PFSK-1 (cell line): ENCODE results near the gene KCNH4.

Experiments used
- FOXP2 ChIP-seq: optimal IDR thresholded peaks from 2 replicates; pipeline ENCODE3; 2011; ENCODE audit warnings: borderline replicate concordance, control low read depth, inconsistent platforms; ENCODE audit not compliant: insufficient read depth; ENCODE audit errors: extremely low read length, extremely low read depth
- POLR2AphosphoS5 ChIP-seq: IDR thresholded peaks from 2 replicates; pipeline ENCODE4 v1.6.1; 2012; ENCODE audit warnings: low read depth, mild to moderate bottlenecking, control low read depth, low read length, moderate library complexity
- SIN3A ChIP-seq: IDR thresholded peaks from 2 replicates; pipeline ENCODE4 v1.6.1; 2012; ENCODE audit warnings: mild to moderate bottlenecking, low read length, moderate library complexity, borderline replicate concordance; ENCODE audit not compliant: insufficient read depth
- TAF1 ChIP-seq: IDR thresholded peaks from 2 replicates; pipeline ENCODE4 v1.6.1; 2012; ENCODE audit warnings: low read length, control low read depth, borderline replicate concordance; ENCODE audit not compliant: insufficient read depth
- TF ChIP-seq, protein P1 (sequence below), 2 experiments: IDR thresholded peaks; 2 replicates each; pipeline versions ENCODE4 v1.6.1 to v1.8.0; 2011 to 2012; ENCODE audit warnings: low read depth in 2 of 2, low read length in 2 of 2, control low read depth in 1 of 2, inconsistent platforms in 1 of 2, mild to moderate bottlenecking in 1 of 2, moderate library complexity in 1 of 2; ENCODE audit not compliant: insufficient read depth in 1 of 2

KCNH4 gene

DNA sequence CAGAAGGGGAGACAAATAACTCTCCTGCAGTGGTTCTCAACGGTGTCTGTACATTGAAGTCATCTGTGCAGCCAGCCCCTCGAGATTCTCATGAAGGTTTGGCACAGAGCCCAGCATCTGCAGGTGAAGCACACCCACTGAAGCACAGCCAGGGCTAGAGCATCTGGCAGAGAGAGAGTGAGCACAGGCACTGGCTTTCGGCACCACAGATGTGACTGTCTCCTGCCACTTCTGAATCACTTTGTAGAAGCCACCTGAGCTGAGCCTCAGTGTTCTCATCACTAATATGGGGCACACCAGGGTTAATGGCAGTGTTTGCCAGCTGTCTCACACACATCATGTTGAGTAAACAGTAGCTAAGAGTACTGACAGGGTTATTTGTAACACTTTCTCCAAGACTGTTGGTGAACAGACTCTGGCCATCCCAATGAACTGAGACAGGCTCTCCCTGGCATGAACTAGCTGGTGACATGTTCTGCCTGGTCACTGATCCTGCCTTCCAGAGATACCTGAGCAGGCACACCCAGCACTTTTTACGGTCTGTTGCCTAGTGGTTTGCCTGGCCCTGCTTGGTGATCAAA is 47.4 kb downstream of the KCNH4 start:
- TF ChIP-seq SIN3A, result no peak
- no peak for TF ChIP-seq TAF1
- TF ChIP-seq POLR2AphosphoS5, result no peak
- TF ChIP-seq, protein P1, sequence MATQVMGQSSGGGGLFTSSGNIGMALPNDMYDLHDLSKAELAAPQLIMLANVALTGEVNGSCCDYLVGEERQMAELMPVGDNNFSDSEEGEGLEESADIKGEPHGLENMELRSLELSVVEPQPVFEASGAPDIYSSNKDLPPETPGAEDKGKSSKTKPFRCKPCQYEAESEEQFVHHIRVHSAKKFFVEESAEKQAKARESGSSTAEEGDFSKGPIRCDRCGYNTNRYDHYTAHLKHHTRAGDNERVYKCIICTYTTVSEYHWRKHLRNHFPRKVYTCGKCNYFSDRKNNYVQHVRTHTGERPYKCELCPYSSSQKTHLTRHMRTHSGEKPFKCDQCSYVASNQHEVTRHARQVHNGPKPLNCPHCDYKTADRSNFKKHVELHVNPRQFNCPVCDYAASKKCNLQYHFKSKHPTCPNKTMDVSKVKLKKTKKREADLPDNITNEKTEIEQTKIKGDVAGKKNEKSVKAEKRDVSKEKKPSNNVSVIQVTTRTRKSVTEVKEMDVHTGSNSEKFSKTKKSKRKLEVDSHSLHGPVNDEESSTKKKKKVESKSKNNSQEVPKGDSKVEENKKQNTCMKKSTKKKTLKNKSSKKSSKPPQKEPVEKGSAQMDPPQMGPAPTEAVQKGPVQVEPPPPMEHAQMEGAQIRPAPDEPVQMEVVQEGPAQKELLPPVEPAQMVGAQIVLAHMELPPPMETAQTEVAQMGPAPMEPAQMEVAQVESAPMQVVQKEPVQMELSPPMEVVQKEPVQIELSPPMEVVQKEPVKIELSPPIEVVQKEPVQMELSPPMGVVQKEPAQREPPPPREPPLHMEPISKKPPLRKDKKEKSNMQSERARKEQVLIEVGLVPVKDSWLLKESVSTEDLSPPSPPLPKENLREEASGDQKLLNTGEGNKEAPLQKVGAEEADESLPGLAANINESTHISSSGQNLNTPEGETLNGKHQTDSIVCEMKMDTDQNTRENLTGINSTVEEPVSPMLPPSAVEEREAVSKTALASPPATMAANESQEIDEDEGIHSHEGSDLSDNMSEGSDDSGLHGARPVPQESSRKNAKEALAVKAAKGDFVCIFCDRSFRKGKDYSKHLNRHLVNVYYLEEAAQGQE (IDR thresholded peaks at IDR 0.05; ENCODE audit: insufficient read depth in 1 of 2, low read depth in 2 of 2, low read length in 2 of 2), result no peak
- no peak for TF ChIP-seq FOXP2

DNA sequence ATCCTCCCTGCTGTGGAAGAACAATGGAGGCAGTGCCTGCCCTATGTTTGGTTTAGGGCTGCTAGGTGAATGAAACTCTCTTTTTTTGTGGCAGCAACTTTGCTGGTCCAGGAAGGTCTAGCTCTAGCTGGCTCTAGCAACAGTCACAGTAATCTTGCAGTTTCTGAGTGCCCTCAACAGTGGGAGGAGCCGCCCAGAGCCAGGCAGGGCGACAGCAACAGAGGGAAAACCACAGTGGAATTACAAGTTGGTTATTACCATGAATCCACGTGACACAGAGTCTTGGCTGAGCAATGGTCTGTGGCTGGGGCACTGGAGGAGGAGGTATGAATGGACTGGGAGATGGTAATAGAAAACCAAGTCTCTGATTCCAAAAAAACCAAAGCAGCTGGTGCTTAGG is 48.0 kb downstream of the KCNH4 start:
- TF ChIP-seq, protein P1 (IDR thresholded peaks at IDR 0.05; ENCODE audit: insufficient read depth in 1 of 2, low read depth in 2 of 2, low read length in 2 of 2), result no peak
- TF ChIP-seq TAF1 (no peak), SIN3A (no peak), POLR2AphosphoS5 (no peak), FOXP2 (no peak)

- no peak for TF ChIP-seq POLR2AphosphoS5
- TF ChIP-seq SIN3A, result no peak
- TF ChIP-seq, protein P1 (IDR thresholded peaks at IDR 0.05; ENCODE audit: insufficient read depth in 1 of 2, low read depth in 2 of 2, low read length in 2 of 2), result no peak
- no peak for TF ChIP-seq TAF1
Observed at GRCh38 chr17:42131981-42132432, 48.9 kb downstream of the KCNH4 start.

GRCh38 chr17:42131232-42131631 is 49.7 kb downstream of the KCNH4 start:
- TF ChIP-seq POLR2AphosphoS5 (no peak), SIN3A (no peak), TAF1 (no peak), FOXP2 (no peak)
- TF ChIP-seq, protein P1 (IDR thresholded peaks at IDR 0.05; ENCODE audit: insufficient read depth in 1 of 2, low read depth in 2 of 2, low read length in 2 of 2), result no peak
